Sigmoid colon (tissue), 7 donors: Measurements from ENCODE around the gene ZCCHC7. TPM values are rescaled to one million over a fixed set of nuclear protein-coding genes. Genes with fewer than 3 reads are reported as not detected.

ENCODE experiments used
- DNase-seq: peaks from one replicate; pipeline ENCODE4 v3.0.0-alpha.2; 2019
- H3K27ac ChIP-seq, 4 donors: fragments of 200-600 bp; sonication (generic); one replicate each; pipeline ENCODE4 v1.5.1; 2016 to 2019; ENCODE audit warnings: mild to moderate bottlenecking in 1 of 4
- H3K27me3 ChIP-seq, 3 donors: fragments of 200-600 bp; sonication (generic); one replicate each; pipeline ENCODE4 v1.5.1; 2019; ENCODE audit warnings: mild to moderate bottlenecking in 1 of 3
- H3K36me3 ChIP-seq, 4 donors: fragments of 200-600 bp; sonication (generic); one replicate each; pipeline ENCODE4 v1.5.1; 2016 to 2019
- H3K4me1 ChIP-seq, 4 donors: fragments of 200-600 bp; sonication (generic); one replicate each; pipeline ENCODE4 v1.5.1; 2017 to 2019
- H3K4me3 ChIP-seq, 4 donors: fragments of 200-600 bp; sonication (generic); one replicate each; pipeline ENCODE4 v1.5.1; 2017 to 2019; ENCODE audit warnings: mild to moderate bottlenecking in 2 of 4, moderate library complexity in 1 of 4
- H3K9me3 ChIP-seq, 4 donors: fragments of 200-600 bp in 3 of 4; sonication (generic) in 3 of 4; one replicate each; pipeline versions ENCODE4 v1.5.1 to v1.6.1; 2013 to 2019
- EP300 ChIP-seq, 4 donors: sonication (generic); formaldehyde crosslinking; IDR thresholded peaks; one replicate each; pipeline ENCODE4 v1.6.1; 2017; ENCODE audit warnings: antibody characterized with exemption in 4 of 4
- POLR2A ChIP-seq, 2 donors: fragments of 450-650 bp; IDR thresholded peaks; one replicate each; pipeline ENCODE4 v1.6.1; 2016; ENCODE audit warnings: antibody characterized with exemption in 2 of 2, mild to moderate bottlenecking in 2 of 2, moderate library complexity in 2 of 2
- POLR2AphosphoS5 ChIP-seq, 4 donors: sonication (generic); formaldehyde crosslinking; IDR thresholded peaks; one replicate each; pipeline ENCODE4 v1.6.1; 2017; ENCODE audit warnings: antibody characterized with exemption in 4 of 4
- WGBS, 2 donors: extraction: QIAGEN DNeasy Blood & Tissue Kit; methylation state at CpG; one replicate each; pipeline ENCODE4 v1.1.7; 2013; 5-methylcytosine and 5-hydroxymethylcytosine counted together
- intact Hi-C: fragments of 100-400 bp; cut with DNase I; formaldehyde crosslinking; loops from one replicate; pipeline ENCODE4 v1.15.1; 2023
- polyA plus RNA-seq, 3 donors: library from polyadenylated mRNA; stranded (reverse); fragments of 200-250 nt; gene quantifications; one replicate each; pipeline ENCODE4 v1.2.3, GENCODE V29; 2013
- total RNA-seq, 4 donors: library from RNA; depleted of rRNA; stranded (reverse); fragments of >200 nt; gene quantifications; one replicate each; pipeline ENCODE4 v1.1.0, GENCODE V29; 2016
- TF ChIP-seq, protein P1 (sequence below), 4 experiments: fragments of 450-650 bp in 3 of 4; fragments of 200-600 bp in 1 of 4; IDR thresholded peaks; one replicate each; pipeline ENCODE4 v1.5.1; 2016 to 2019; ENCODE audit warnings: antibody characterized with exemption in 4 of 4, mild to moderate bottlenecking in 3 of 4, moderate library complexity in 2 of 4
- donor health status: healthy with polysubstance abuse.
- donor health status: Bipolar disorder and iron deficiency.
- donor health status: healthy.

The ZCCHC7 gene
- total and polyA plus RNA-seq, 7 donors = 5.8 to 24.6 (median 19.1) TPM

DNA sequence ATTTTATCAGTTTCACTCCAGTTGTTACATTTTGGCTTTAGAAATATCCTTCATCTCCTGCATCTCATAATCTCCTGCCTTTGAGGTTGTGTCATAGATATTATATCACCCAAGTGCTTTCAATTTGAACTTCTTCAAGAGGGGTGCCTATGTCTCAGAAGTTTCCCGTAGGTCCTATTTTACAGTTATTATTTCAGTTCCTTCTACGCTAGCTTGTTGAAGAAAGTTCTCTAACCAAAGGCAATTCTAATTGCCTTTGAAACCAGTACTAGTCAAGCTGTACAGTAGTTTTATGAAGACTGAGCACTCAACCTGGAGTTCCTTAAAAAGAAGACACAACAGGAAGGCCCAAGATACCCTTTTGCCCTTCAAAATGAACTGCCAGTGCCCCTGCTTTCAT, 116.4 kb downstream of the ZCCHC7 start:
- DNase-seq = no peak
- Histone ChIP-seq H3K27me3 (no peaks in the 10 kb centered on the region), H3K27ac (no peak overlapping the region), H3K36me3 (no peaks in the 10 kb centered on the region), H3K4me3 (no peak overlapping the region), H3K4me1 (peaks cover 0 to 12% (median 1%) of the 10 kb centered on the region in 4 donors), H3K9me3 (no peaks in the 10 kb centered on the region)
- WGBS, 2 donors = 81 to 94% methylated on average over 2 of the region's 2 CpGs
- intact Hi-C loops = no loop called here
- no peak for TF ChIP-seq POLR2AphosphoS5 (IDR thresholded peaks at IDR 0.05)
- no peak for TF ChIP-seq POLR2A (IDR thresholded peaks at IDR 0.05)
- no peak for TF ChIP-seq EP300 (IDR thresholded peaks at IDR 0.05)
- TF ChIP-seq, protein P1, sequence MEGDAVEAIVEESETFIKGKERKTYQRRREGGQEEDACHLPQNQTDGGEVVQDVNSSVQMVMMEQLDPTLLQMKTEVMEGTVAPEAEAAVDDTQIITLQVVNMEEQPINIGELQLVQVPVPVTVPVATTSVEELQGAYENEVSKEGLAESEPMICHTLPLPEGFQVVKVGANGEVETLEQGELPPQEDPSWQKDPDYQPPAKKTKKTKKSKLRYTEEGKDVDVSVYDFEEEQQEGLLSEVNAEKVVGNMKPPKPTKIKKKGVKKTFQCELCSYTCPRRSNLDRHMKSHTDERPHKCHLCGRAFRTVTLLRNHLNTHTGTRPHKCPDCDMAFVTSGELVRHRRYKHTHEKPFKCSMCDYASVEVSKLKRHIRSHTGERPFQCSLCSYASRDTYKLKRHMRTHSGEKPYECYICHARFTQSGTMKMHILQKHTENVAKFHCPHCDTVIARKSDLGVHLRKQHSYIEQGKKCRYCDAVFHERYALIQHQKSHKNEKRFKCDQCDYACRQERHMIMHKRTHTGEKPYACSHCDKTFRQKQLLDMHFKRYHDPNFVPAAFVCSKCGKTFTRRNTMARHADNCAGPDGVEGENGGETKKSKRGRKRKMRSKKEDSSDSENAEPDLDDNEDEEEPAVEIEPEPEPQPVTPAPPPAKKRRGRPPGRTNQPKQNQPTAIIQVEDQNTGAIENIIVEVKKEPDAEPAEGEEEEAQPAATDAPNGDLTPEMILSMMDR (IDR thresholded peaks at IDR 0.05) = no peak

GRCh38 chr9:37238122-37238521, 117.7 kb downstream of the ZCCHC7 start:
- no peak for TF ChIP-seq POLR2AphosphoS5 (IDR thresholded peaks at IDR 0.05)
- TF ChIP-seq, protein P1 (IDR thresholded peaks at IDR 0.05) = no peak
- no peak for TF ChIP-seq POLR2A (IDR thresholded peaks at IDR 0.05)
- no peak for TF ChIP-seq EP300 (IDR thresholded peaks at IDR 0.05)
- no peak overlapping the region for H3K27ac ChIP-seq
- intact Hi-C loops = no loop called here
- H3K4me3 ChIP-seq = no peak overlapping the region
- H3K4me1 ChIP-seq = peaks cover 0 to 12% (median 1%) of the 10 kb centered on the region in 4 donors
- H3K27me3 ChIP-seq = no peaks in the 10 kb centered on the region
- no peak for DNase-seq
- H3K9me3 ChIP-seq = no peaks in the 10 kb centered on the region
- no peaks in the 10 kb centered on the region for H3K36me3 ChIP-seq

DNA sequence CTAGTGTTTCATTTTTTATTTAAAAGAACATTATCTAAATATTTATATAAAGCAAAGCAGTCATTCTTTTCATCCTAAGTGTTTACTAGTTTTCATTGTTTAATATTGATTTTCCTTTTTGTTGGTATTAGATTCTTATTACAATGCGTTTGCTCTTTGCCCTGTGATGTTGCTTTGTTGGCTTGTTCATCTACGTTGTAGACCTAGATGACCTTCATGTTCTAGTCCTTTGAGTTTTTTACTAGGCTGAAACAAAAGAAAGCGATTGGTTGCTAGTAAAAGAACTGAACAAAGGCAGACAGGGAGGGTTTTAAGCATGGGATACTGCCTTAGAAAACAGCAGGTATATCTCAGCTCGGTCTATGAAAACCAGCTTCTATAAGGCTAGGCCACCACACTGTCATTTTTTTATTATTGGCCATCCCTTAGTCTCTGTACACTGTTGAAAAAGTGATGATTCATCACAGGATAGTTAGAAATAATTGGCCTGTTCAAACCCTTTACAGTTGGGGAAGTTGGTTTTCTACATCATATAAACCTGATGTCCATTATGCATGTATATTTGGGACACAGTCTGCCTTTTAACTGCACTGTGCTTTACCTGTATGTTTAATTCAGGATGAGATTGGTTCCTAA, 119.0 kb downstream of the ZCCHC7 start:
- DNase-seq = no peak
- WGBS, 2 donors = 89 to 94% methylated on average over 4 of the region's 4 CpGs
- Histone ChIP-seq H3K9me3 (no peaks in the 10 kb centered on the region), H3K36me3 (no peaks in the 10 kb centered on the region), H3K4me1 (peaks cover 0 to 12% (median 1%) of the 10 kb centered on the region in 4 donors), H3K27ac (no peak overlapping the region), H3K4me3 (no peak overlapping the region), H3K27me3 (no peaks in the 10 kb centered on the region)
- intact Hi-C loops = no loop called here
- TF ChIP-seq, protein P1 (IDR thresholded peaks at IDR 0.05) = no peak
- TF ChIP-seq EP300 (IDR thresholded peaks at IDR 0.05) (no peak), POLR2A (IDR thresholded peaks at IDR 0.05) (no peak), POLR2AphosphoS5 (IDR thresholded peaks at IDR 0.05) (no peak)

DNA sequence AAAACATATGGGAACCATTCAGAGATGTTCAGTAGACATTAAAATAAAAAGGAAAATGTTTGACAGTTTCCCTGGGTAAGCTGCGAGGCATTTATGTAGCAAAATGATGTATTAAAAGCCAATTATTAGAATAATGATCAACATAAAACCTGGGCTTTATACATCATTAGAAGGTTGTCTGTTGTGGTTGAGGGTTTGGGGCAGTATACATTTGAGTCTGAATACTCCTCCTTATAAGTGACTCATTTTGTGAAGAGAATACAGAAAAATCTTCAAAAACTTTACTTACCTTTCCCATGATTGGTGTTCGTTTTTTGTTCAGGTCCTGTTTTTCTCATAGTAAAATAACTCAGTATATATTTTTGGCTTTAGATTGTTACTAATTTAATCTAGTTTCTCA, 119.5 kb downstream of the ZCCHC7 start:
- H3K27me3 ChIP-seq = no peaks in the 10 kb centered on the region
- TF ChIP-seq POLR2AphosphoS5 (IDR thresholded peaks at IDR 0.05) (no peak), POLR2A (IDR thresholded peaks at IDR 0.05) (no peak), EP300 (IDR thresholded peaks at IDR 0.05) (no peak)
- TF ChIP-seq, protein P1 (IDR thresholded peaks at IDR 0.05) = no peak
- no peaks in the 10 kb centered on the region for H3K36me3 ChIP-seq
- H3K4me3 ChIP-seq = no peak overlapping the region
- intact Hi-C loops = no loop called here
- H3K4me1 ChIP-seq = peaks cover 0 to 7% (median 1%) of the 10 kb centered on the region in 4 donors
- no peaks in the 10 kb centered on the region for H3K9me3 ChIP-seq
- WGBS, 2 donors = 91 to 96% methylated on average over 2 of the region's 2 CpGs
- no peak for DNase-seq
- H3K27ac ChIP-seq = no peak overlapping the region

GRCh38 chr9:37241340-37241739, 121.0 kb downstream of the ZCCHC7 start:
- no peaks in the 10 kb centered on the region for H3K27me3 ChIP-seq
- no peak for DNase-seq
- H3K9me3 ChIP-seq = no peaks in the 10 kb centered on the region
- no peak overlapping the region for H3K4me3 ChIP-seq
- peaks cover 0 to 2% (median 0%) of the 10 kb centered on the region in 4 donors for H3K4me1 ChIP-seq
- intact Hi-C loops = no loop called here
- H3K27ac ChIP-seq = no peak overlapping the region
- TF ChIP-seq POLR2AphosphoS5 (IDR thresholded peaks at IDR 0.05) (no peak), POLR2A (IDR thresholded peaks at IDR 0.05) (no peak), EP300 (IDR thresholded peaks at IDR 0.05) (no peak)
- TF ChIP-seq, protein P1 (IDR thresholded peaks at IDR 0.05) = no peak
- WGBS, 2 donors = 81 to 84% methylated on average over 1 of the region's 1 CpG
- no peaks in the 10 kb centered on the region for H3K36me3 ChIP-seq
